ENCODE measurements around the gene AAK1.
"Not testable (repeated sequence)": the region's sequence is repeated elsewhere in the genome, so short reads cannot be mapped to it uniquely, and the experiment has no call there.

AAK1 gene

GRCh38 chr2:69643602-69644505 is at the start of gene AAK1:
TSS of gene AAK1 (minus strand) at chr2:69643739. CDS start at chr2:69643040, 699 bp downstream.
- peak; percentile 88 for DNase-seq

GRCh38 chr2:69692424-69692823 is 48.9 kb upstream of the AAK1 start:
- no peak for DNase-seq

GRCh38 chr2:69689969-69690368 is 46.4 kb upstream of the AAK1 start:
- DNase-seq, result no peak

- DNase-seq, result no peak
These were observed 45.9 kb upstream of the AAK1 start for GRCh38 chr2:69689466-69689865.

- DNase-seq, result no peak
These were observed 44.6 kb upstream of the AAK1 start for GRCh38 chr2:69687971-69688611.

- no peak for DNase-seq
These were observed 43.3 kb upstream of the AAK1 start for GRCh38 chr2:69686813-69687212.

- DNase-seq, result peak; percentile 40
These were observed 41.9 kb upstream of the AAK1 start for GRCh38 chr2:69685321-69686048.

GRCh38 chr2:69683170-69683971 is 39.8 kb upstream of the AAK1 start:
- no peak for DNase-seq

GRCh38 chr2:69682525-69682924 is 39.0 kb upstream of the AAK1 start:
- DNase-seq, result no peak

GRCh38 chr2:69680001-69680675 is 36.6 kb upstream of the AAK1 start:
- no peak for DNase-seq

GRCh38 chr2:69677914-69678313 is 34.4 kb upstream of the AAK1 start:
- DNase-seq, result no peak

- no peak for DNase-seq
These were observed 32.6 kb upstream of the AAK1 start for GRCh38 chr2:69676146-69676545.

GRCh38 chr2:69674316-69674670 is 30.8 kb upstream of the AAK1 start:
- no peak for DNase-seq

- not testable (repeated sequence) for DNase-seq
These were observed 29.6 kb upstream of the AAK1 start for GRCh38 chr2:69673098-69673497.

- DNase-seq, result no peak
These were observed 26.1 kb upstream of the AAK1 start for GRCh38 chr2:69669666-69670065.

- no peak for DNase-seq
These were observed 25.1 kb upstream of the AAK1 start for GRCh38 chr2:69668598-69668997.

- no peak for DNase-seq
These were observed 24.4 kb upstream of the AAK1 start for GRCh38 chr2:69667805-69668382.

GRCh38 chr2:69665152-69665551 is 21.6 kb upstream of the AAK1 start:
- DNase-seq, result no peak

- DNase-seq, result no peak
These were observed 20.3 kb upstream of the AAK1 start for GRCh38 chr2:69663860-69664259.

- DNase-seq, result not testable (repeated sequence)
These were observed 19.0 kb upstream of the AAK1 start for GRCh38 chr2:69662547-69662946.

GRCh38 chr2:69660637-69661036 is 17.1 kb upstream of the AAK1 start:
- DNase-seq, result no peak
